Fibroblast of peridontal ligament (primary cell): ENCODE results near the gene CTNNA3.

Experiments
- DNase-seq: peaks from one replicate; pipeline ENCODE4 v3.0.0-alpha.2; 2010; ENCODE audit errors: extremely low read depth

Gene CTNNA3

GRCh38 chr10:66654861-66655260, 1041.1 kb downstream of the CTNNA3 start:
- DNase-seq = peak; percentile 52

GRCh38 chr10:66651308-66652082, 1044.5 kb downstream of the CTNNA3 start:
- DNase-seq = no peak

- no peak for DNase-seq
Measured at GRCh38 chr10:66649626-66650025, 1046.4 kb downstream of the CTNNA3 start.

- no peak for DNase-seq
Measured at GRCh38 chr10:66642217-66642616, 1053.8 kb downstream of the CTNNA3 start.

GRCh38 chr10:66639371-66639770, 1056.6 kb downstream of the CTNNA3 start:
- DNase-seq = peak; percentile 39

- DNase-seq = peak; percentile 9
Measured at GRCh38 chr10:66637273-66638036, 1058.5 kb downstream of the CTNNA3 start.

- peak; percentile 12 for DNase-seq
Measured at GRCh38 chr10:66629996-66630395, 1066.0 kb downstream of the CTNNA3 start.

GRCh38 chr10:66627156-66627555, 1068.8 kb downstream of the CTNNA3 start:
- DNase-seq = peak; percentile 25

- DNase-seq = no peak
Measured at GRCh38 chr10:66625709-66626590, 1070.0 kb downstream of the CTNNA3 start.

DNA sequence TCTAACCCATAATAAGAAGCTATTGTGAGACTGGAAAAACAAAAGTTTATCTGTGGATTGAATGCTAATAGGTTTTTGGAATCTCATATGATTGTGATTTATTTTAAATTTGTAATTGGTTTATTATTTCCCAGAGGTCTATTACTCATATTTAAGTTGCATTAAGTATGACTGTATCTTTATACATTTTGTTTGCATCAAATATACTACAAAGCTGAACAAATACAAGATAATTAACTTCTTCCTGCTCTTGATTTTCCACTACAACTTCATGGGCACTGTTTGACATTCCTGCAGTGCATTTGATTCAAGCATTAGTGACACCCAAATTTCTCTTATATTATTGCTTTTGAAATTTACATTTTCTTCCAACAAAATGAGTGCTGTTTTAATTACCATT, 1073.9 kb downstream of the CTNNA3 start:
- no peak for DNase-seq

GRCh38 chr10:66604195-66604594, 1091.8 kb downstream of the CTNNA3 start:
- no peak for DNase-seq

DNA sequence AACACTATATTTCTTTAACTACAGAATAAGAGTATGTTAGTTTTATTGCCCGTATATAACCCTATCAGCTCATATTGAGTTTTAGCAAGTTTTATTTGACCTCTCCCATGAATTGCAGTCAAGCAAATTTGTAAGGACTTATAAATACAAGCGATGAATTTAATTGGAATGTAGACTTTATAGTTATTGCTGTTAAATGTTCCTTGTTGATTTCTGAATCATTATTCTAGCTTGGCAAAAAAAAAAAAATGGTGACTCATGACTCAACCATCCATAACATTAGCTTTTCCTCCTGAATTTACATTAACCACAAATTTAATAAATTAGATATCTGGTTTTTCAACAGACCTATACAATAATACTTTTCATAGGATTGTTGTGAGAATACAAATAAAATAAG, 1104.1 kb downstream of the CTNNA3 start:
- DNase-seq = no peak

- DNase-seq = no peak
Measured at GRCh38 chr10:66587680-66588050, 1108.3 kb downstream of the CTNNA3 start.

DNA sequence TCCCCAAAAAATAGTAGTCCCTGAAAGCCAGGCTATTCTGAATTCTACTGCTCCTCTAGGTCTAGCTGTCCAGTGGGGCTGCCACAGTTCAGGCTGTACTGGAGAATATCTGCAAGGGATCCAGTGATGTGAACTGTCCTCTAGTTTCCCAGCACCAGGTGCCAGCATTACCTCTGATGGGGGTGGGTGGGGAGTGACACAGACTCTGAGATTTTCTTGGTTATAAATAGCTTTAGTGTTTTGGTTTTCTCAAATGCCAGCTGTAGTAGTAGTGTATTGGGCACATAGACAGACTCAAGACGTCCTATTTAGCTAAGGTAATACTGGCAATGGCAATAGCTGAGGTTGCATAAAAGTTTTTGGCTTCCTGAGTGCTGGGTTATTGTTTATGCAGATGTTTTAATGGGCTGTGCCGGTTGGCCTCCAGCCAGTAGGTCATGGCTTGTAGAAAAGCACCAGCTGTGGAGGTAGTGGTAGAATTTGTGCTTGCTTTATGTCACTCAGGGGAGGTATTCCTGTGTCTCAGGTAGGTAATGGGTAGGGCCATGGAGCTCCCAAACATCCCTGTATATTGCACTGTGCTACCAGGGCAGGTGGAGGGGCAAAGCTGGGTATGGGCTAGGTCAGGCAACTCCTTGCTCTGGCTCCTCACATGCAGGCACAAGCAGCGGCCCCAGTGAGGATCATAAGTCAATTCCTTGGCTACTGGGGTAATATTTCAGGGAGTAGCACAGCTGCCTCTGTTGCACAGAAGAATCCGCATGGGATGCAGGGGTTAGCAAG, 1108.9 kb downstream of the CTNNA3 start:
- no peak for DNase-seq

DNA sequence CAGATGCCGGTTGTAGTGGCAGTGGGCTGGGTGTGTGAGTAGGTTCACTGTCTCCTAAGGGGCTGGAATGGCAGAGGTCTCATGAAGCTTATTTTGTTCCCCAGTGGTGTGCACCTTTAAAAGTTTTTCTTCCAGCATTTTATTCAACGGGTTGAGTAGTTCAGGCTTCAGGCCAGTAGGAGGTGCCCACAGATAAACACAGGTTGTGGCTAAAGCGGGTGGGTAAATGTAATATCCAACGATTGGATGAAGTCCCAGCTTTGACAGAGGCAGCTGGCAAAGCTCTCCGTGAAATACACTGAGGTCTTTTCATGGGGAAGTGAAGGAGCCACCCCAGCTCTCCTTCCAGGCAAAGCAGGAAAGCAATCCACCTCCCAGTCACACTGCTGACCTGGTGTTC, 1109.9 kb downstream of the CTNNA3 start:
- peak; percentile 47 for DNase-seq

GRCh38 chr10:66575251-66575855, 1120.6 kb downstream of the CTNNA3 start:
- no peak for DNase-seq

- DNase-seq = no peak
Measured at GRCh38 chr10:66572700-66573099, 1123.3 kb downstream of the CTNNA3 start.

DNA sequence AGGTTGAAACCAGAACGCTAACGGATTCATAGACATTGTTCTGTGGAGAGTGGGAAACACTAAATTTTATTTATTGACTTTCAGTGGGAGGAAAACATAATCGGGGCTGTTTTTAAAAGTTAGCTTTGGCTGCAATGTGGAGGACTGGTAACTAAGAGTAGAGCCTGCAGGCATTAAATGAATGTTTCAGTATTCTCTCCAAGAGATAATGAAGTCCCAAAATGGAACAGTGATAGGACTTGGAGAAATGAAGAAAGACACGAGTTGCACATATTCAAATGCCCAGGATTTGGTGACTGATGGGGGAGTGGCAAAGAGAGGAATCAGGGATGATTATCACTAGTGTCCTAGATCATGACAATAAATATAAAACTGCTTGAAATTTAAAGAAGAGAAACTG, 1130.0 kb downstream of the CTNNA3 start:
- no peak for DNase-seq

DNA sequence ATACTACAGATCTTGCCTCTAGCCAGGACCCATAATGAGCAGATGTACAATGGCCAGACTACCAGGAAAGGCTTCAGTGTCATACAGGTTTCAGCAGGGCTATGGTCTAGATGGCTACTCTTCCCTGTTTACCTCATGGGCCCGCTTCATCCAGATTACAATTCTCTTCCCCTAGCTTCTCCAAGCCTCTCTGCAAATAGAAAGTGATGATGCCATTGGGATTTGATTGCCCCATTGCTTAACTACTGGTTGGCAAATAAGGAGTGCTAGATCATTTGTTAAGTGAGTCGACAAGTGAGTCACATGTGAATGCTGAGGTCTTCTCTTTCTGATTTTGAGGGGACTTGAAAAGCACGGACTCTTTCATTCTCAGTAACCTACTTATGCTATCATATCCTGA, 1131.7 kb downstream of the CTNNA3 start:
- peak; percentile 3 for DNase-seq

DNA sequence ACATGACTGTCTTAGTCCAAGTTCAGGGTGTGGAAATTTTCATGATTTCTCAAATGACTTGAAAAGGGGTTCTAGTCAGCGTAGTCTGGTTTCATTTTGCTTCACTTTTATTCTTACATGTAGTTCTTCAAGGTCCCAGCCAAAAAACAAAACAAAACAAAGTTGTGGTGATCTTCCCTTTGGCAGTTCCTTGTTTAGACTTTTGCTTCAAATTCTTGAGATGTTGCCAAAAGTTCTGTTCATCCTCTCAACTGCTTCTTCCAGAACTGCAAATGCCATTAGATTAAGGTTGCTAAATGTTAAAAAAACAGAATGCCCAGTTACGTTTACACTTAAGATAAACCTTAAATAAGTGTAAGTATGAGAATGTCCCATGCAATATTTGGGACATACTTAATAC, 1140.9 kb downstream of the CTNNA3 start:
- peak; percentile 34 for DNase-seq

DNA sequence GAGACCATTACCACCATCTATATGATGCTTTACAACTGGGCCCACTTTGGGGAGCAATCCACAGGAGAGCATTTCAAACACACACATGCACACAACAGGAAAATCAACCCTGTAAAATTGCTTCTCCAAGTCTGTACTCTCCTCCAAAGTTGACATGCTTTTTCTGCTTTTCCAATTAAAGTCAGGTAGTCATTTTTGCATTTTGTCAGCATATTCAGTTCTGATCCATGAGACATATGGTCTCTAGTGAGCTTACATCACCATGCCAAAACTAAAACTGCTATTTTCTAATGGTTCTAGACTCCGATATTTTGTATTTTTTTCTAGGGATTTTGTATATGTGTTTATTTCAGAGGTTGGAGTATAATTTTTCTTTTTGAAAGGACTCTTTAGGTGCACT, 1143.7 kb downstream of the CTNNA3 start:
- no peak for DNase-seq
